Uterus (tissue), 4 donors: Measurements from ENCODE around the gene SRPK2. TPM values are rescaled to one million over a fixed set of nuclear protein-coding genes. Genes with fewer than 3 reads are reported as not detected.
"Not testable (repeated sequence)": the region's sequence is repeated elsewhere in the genome, so short reads cannot be mapped to it uniquely, and the experiment has no call there.

Source experiments
- DNase-seq, 2 donors: peaks; one replicate each; pipeline ENCODE4 v3.0.0-alpha.2; 2019 to 2020
- H3K27ac ChIP-seq, 2 donors: fragments of 200-600 bp; sonication (generic); 1 replicate in 1 of 2; 2 replicates in 1 of 2; pipeline ENCODE4 v1.5.1; 2016 to 2018
- H3K27me3 ChIP-seq, 2 donors: fragments of 200-600 bp; sonication (generic); one replicate each; pipeline ENCODE4 v1.5.1; 2018 to 2019; ENCODE audit warnings: control low read depth in 1 of 2
- H3K36me3 ChIP-seq, 2 donors: fragments of 200-600 bp; sonication (generic); one replicate each; pipeline ENCODE4 v1.5.1; 2019; ENCODE audit warnings: control low read depth in 1 of 2
- H3K4me1 ChIP-seq, 2 donors: fragments of 200-600 bp; sonication (generic); one replicate each; pipeline ENCODE4 v1.5.1; 2018 to 2019; ENCODE audit warnings: control low read depth in 1 of 2
- H3K4me3 ChIP-seq, 2 donors: fragments of 200-600 bp; sonication (generic); 1 replicate in 1 of 2; 2 replicates in 1 of 2; pipeline ENCODE4 v1.5.1; 2018 to 2019; ENCODE audit warnings: mild to moderate bottlenecking in 1 of 2
- H3K9me3 ChIP-seq, 2 donors: fragments of 200-600 bp; sonication (generic); one replicate each; pipeline ENCODE4 v1.5.1; 2019; ENCODE audit warnings: control low read depth in 1 of 2
- CTCF ChIP-seq, 4 experiments: fragments of 200-600 bp in 2 of 4; fragments of 450-650 bp in 2 of 4; sonication (generic) in 2 of 4; IDR thresholded peaks; one replicate each; pipeline ENCODE4 v1.5.1; 2016 to 2019; ENCODE audit warnings: antibody characterized with exemption in 4 of 4, mild to moderate bottlenecking in 2 of 4, moderate library complexity in 1 of 4
- POLR2A ChIP-seq, 2 donors: fragments of 450-650 bp; IDR thresholded peaks; one replicate each; pipeline ENCODE4 v1.6.1; 2016; ENCODE audit warnings: antibody characterized with exemption in 2 of 2, mild to moderate bottlenecking in 1 of 2, moderate library complexity in 1 of 2
- intact Hi-C: fragments of 100-400 bp; cut with DNase I; formaldehyde crosslinking; loops from one replicate; pipeline ENCODE4 v1.15.1; 2023; ENCODE audit warnings: low total_unique reads
- total RNA-seq, 4 donors: library from RNA; depleted of rRNA in 3 of 4; stranded (reverse); fragments of >200 nt in 3 of 4; gene quantifications; one replicate each; pipeline versions ENCODE4 v1.1.0 to v1.2.4, GENCODE V29; 2014 to 2023
- donor health status: DM: yes; HTN: yes; CAD: no.

The SRPK2 gene
- total RNA-seq, 4 donors from 2014 or later = 40.0 to 129 (median 76.6) TPM

GRCh38 chr7:105238198-105238765, 150.4 kb downstream of the SRPK2 start:
- no peak overlapping the region for H3K4me3 ChIP-seq
- intact Hi-C loops = no loop called here
- H3K9me3 ChIP-seq = no peaks in the 10 kb centered on the region
- no peak for DNase-seq
- TF ChIP-seq CTCF (IDR thresholded peaks at IDR 0.05) (no peak), POLR2A (IDR thresholded peaks at IDR 0.05) (no peak)
- no peak overlapping the region for H3K27ac ChIP-seq
- H3K4me1 ChIP-seq = no peaks in the 10 kb centered on the region
- H3K27me3 ChIP-seq = no peaks in the 10 kb centered on the region
- no peaks in the 10 kb centered on the region for H3K36me3 ChIP-seq

- no peaks in the 10 kb centered on the region for H3K36me3 ChIP-seq
- no peaks in the 10 kb centered on the region for H3K4me1 ChIP-seq
- TF ChIP-seq CTCF (IDR thresholded peaks at IDR 0.05) (no peak), POLR2A (IDR thresholded peaks at IDR 0.05) (no peak)
- no peaks in the 10 kb centered on the region for H3K9me3 ChIP-seq
- DNase-seq = no peak
- intact Hi-C loops = no loop called here
- no peak overlapping the region for H3K27ac ChIP-seq
- no peak overlapping the region for H3K4me3 ChIP-seq
- no peaks in the 10 kb centered on the region for H3K27me3 ChIP-seq
Observed at GRCh38 chr7:105234886-105235285, 153.8 kb downstream of the SRPK2 start.

- H3K27me3 ChIP-seq, H3K4me1 ChIP-seq, H3K36me3 ChIP-seq, H3K4me3 ChIP-seq, H3K9me3 ChIP-seq, intact Hi-C loops, H3K27ac ChIP-seq, DNase-seq: not testable (repeated sequence)
Observed at GRCh38 chr7:105232829-105233291, 155.9 kb downstream of the SRPK2 start.

- Histone ChIP-seq H3K9me3 (no peaks in the 10 kb centered on the region), H3K36me3 (no peaks in the 10 kb centered on the region), H3K27ac (no peak overlapping the region), H3K4me3 (no peak overlapping the region), H3K4me1 (no peaks in the 10 kb centered on the region), H3K27me3 (no peaks in the 10 kb centered on the region)
- no peak for DNase-seq
- intact Hi-C loops = no loop called here
- TF ChIP-seq POLR2A (IDR thresholded peaks at IDR 0.05) (no peak), CTCF (IDR thresholded peaks at IDR 0.05) (no peak)
Observed at GRCh38 chr7:105230486-105230885, 158.2 kb downstream of the SRPK2 start.

- H3K36me3 ChIP-seq = no peaks in the 10 kb centered on the region
- no peaks in the 10 kb centered on the region for H3K27me3 ChIP-seq
- H3K27ac ChIP-seq = no peak overlapping the region
- TF ChIP-seq POLR2A (IDR thresholded peaks at IDR 0.05) (no peak), CTCF (IDR thresholded peaks at IDR 0.05) (no peak)
- no peak overlapping the region for H3K4me3 ChIP-seq
- H3K9me3 ChIP-seq = no peaks in the 10 kb centered on the region
- intact Hi-C loops = no loop called here
- H3K4me1 ChIP-seq = no peaks in the 10 kb centered on the region
- DNase-seq = no peak
Observed at GRCh38 chr7:105229641-105230040, 159.1 kb downstream of the SRPK2 start.

- TF ChIP-seq CTCF (IDR thresholded peaks at IDR 0.05) = no peak
- TF ChIP-seq POLR2A (IDR thresholded peaks at IDR 0.05) = no peak
- Histone ChIP-seq H3K4me3 (no peak overlapping the region), H3K27me3 (no peaks in the 10 kb centered on the region), H3K9me3 (no peaks in the 10 kb centered on the region), H3K36me3 (no peaks in the 10 kb centered on the region), H3K4me1 (no peaks in the 10 kb centered on the region), H3K27ac (no peak overlapping the region)
- no peak for DNase-seq
- intact Hi-C loops = no loop called here
Observed at GRCh38 chr7:105228555-105228954, 160.2 kb downstream of the SRPK2 start.
